NK-92 treated with Interleukin-12 subunit alpha and Interleukin-12 subunit beta, amount 100 ng/mL, for 24 hours (cell line): ENCODE data around the gene RAB32.

Experiments
- DNase-seq: peaks from one replicate; lab custom pipeline; 2025; lab: John Stamatoyannopoulos, UW

The RAB32 gene

DNA sequence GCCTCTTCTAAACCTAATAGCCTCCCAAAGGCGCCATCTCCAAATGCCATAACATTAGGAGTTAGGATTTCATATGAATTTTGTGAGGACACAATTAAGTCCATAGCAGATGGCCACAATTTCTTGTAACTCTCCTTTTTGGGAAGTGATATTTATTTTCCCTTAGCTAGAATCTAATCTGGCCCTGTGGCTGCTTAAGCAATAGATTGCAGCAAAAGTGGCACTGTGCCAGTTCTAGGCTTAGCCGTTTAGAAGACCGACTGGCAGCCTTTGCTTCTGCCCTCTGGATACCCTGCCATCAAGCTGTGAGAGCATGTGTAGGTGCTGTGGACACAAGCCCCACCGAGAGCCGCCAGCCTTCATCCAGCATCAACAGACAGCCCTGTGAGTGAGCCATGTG is 39.2 kb downstream of the RAB32 start:
- no peak for DNase-seq

DNA sequence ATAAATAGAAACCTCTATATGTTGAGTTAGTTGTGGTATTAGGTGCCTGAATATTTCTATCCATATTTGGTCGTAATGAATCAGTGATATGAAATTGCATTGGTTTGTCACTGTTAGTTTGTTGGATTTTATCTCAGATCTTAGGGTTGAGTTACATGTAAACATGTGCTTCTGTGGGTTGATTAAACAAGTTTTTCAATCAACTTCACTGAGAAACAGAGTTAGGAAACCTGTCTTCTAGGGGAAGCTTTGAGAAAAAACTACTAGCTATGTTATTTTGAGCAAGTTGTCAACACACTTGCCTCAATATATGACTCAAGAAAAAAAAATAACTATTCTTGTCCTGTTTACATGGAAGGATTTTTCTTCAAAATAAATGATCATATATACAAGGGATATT is 40.3 kb downstream of the RAB32 start:
- DNase-seq = no peak

DNA sequence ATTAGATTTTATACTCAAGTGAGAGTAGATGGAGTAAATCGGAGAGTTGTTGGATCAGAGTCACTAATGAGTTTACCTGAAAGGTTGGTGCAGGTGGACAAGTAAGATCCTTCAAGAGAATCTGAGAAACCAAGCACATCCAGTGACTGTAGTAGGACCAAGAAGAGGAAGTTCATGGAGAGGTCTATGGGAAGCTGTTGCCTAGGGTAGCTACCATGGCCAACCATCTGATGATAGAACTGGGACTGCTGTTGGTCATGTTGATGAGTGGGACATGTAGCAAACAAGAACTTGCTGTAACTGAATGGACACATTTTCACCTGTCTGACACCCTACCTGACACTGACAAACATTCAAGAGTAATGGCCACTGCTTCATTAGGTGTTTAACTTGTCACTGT is 43.8 kb downstream of the RAB32 start:
- no peak for DNase-seq

DNA sequence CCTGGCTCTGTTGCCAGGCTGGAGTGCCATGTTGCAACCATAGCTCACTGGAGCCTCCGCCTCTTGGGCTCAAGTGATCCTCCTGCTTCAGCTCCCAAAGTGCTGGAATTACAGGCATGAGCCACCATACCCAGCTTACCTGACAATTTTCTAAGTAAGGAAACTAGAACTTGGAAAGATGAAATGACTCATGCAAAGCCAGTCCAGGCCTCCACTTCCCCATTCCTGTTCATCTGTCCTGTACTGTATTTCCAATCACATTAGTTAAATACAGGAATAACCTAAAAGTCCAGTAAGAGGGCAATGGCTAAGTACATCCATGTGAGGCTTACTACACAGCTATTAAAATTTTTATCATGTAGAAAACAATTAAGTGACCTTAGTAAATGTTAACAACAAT is 46.9 kb downstream of the RAB32 start:
- DNase-seq = no peak

DNA sequence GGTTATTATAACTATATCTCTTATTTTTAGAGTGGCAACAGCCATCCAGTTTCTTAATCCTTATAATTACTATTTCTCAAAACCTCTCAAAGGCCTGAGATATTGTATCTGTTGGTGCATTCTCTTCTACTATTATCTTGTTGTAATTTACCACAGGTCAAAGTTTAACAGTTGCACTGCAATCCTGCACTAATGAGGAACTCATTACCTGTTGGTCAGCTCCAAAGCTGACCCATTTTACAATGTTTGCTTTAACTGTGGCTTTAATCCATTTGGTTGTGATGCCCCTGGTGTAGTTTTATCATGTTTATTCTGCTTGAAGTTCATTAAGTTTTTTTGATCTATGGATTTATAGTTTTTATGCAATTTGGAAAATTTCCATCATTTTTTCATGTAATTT is 48.8 kb downstream of the RAB32 start:
- DNase-seq = no peak

DNA sequence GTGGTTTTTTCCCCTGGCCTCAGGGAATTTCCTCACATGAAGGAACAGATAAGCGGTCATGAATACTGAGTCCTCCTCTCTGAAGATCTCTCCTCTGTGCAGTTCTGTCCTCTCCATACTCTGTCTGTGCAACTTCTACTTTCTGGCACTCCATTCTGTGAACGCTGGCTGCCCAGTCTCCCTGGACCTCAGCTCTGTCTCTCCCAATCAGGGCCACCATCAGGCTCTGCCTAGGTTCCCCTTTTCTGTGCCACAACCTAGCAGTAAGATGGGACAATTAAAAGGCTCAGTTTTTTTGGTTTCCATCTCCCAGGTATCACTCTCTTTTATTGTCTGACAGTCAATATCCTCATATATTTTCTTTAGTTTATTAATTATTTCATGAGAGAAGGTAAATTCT is 50.4 kb downstream of the RAB32 start:
- no peak for DNase-seq

DNA sequence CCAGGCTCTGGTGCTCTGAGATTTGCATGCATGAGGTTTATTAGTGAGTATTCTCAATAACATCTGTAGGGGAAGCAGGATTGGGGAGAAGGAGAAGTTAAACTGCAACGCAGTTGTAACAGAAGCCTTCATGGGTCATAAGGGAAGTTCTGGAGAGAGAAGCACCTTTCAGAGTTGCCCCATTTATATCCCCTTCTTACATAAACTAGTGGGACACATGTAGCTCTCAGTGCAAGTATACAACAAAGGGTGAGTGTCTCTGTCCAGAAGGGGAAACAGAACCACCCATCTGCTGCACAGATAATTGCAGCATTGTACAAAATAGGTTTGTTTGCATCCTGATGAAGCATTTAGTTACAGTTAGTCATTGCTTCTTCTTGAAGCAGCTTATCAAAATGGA is 50.9 kb downstream of the RAB32 start:
- no peak for DNase-seq

DNA sequence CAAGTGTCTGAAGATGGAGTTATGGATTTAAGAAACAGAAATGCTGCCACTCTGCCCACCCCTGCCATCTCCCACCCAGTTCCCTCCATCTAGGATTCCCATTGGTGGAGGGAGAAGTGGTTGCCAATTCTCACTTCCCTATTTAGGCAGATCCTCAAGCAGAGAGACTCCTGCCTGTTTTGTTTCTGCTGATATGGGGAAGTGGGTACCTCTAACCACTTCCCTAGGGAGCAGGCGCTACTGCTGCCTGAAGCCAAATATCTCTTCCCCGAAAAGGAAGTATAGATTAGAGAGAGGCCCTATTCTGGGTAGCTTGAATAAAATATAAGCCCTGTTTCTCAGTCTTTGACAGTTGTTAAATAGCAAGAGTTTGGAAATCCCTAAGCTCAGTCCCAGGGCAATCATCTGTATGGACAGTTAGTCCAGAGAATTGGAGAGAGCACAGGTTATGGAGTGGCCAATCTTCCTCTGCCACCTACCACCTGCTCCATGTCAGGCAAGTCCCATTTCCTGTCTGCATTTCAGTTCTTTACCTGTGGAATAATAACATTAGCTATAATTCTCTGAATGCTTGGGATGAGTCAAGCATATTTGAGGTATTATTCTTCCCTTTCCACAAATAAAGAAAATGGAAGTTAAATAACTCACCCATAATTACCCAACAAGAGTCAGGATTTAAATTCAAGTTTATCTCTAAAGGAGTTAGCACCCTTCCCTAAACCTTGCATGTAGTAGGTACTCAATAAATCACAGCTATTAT is 52.5 kb downstream of the RAB32 start:
- no peak for DNase-seq

DNA sequence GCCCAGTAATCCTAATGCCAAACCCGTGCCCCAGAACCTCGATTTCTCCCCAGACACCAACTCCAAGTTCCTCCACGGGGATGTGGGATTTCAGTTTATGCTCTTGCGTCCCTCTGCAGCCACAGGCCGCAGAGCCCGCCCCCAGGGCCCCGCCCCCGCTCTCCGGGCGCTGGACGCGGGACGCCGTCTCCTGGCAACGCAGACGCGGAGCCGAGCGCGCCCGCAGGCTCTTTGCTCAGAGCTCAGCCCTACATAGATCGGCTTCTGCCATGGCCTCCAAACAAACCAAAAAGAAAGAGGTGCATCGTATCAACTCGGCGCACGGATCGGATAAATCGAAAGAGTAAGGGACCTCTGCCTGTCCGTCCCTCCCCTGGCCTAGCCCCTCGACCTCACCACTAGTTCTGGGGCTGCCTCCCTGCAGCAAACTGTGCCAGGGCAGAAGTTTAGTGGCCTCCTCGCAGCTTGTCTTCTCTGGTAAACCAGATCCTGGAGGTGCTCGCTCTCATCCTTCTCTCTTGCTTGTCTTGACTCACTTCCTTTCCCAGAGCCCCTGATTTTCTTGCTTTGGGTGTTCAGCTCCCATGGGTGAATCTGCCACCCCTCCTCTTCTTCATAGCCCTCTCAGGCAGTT is 55.3 kb downstream of the RAB32 start, which contains the start of gene ADGB:
ADGB (plus strand) TSS at position 201 of the 634 bp plus-strand sequence; CDS start at position 270, 69 bp downstream.
- DNase-seq = no peak

DNA sequence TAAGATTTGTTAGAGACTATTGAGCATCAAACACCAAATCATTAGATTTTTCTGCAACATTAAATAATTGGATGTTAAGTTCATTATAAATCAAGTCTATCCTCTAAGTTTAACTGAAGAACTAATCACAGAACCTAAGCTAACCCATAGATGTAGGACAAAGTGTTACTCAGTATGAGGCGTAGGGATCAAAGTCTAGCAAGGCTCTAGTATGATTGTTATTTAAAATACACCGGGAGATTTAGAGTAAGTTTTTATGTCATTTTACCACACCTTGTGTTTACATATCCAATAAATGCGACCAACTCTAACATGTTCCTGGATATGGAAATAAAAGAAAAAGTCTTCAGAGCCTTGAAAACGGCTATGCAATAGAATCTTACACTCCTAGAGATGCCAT is 57.7 kb downstream of the RAB32 start:
- no peak for DNase-seq

DNA sequence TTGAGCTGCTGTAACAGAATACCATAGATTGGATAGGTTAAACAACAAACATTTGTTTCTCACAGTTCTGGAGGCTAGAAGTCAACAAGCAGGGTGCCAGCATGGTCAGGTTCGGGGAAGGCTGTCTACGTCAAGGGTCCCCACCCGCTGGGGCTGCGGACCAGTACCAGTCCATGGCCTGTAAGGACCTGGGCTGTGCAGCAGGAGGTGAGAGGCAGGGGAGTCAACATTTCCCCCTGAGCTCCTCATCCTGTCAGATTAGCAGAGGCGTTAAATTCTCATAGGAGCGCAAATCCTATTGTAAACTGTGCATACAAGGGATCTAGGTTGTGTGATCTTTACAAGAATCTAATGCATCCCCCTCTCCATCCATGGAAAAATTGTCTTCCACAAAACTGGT is 58.9 kb downstream of the RAB32 start:
- no peak for DNase-seq
